PC-9 (cell line): ENCODE data around the gene IL1R2. TPM values are rescaled to one million over a fixed set of nuclear protein-coding genes. Genes with fewer than 3 reads are reported as not detected.

ENCODE experiments used
- BruUV-seq: library from RNA; stranded (reverse); fragments of 400-500 nt; replicated peaks from 2 replicates; lab custom pipeline; 2021; lab: Mats Ljungman, UMichigan
- CTCF ChIA-PET: fragments of 300-600 bp; sonication (Branson Sonifier 250); formaldehyde crosslinking; loops from one replicate; lab custom pipeline; 2022; ENCODE audit warnings: antibody characterized with exemption; lab: Charles Lee
- POLR2A ChIA-PET: fragments of 300-600 bp; sonication (Branson Sonifier 250); formaldehyde crosslinking; loops from one replicate; lab custom pipeline; 2022; ENCODE audit warnings: antibody characterized with exemption; ENCODE audit not compliant: unreplicated experiment; lab: Charles Lee
- DNase-seq, 2 experiments: peaks; one replicate each; pipeline versions ENCODE4 v3.0.0 to v3.0.0-alpha.2; 2015 to 2022; ENCODE audit warnings: mixed read lengths in 1 of 2
- H2AFZ ChIP-seq: fragments of 200-600 bp; sonication (generic); 2 replicates; pipeline ENCODE4 v1.8.1; 2017; ENCODE audit warnings: antibody characterized with exemption
- H3F3A ChIP-seq: fragments of 200-600 bp; sonication (generic); 2 replicates; pipeline ENCODE4 v1.8.1; 2017; ENCODE audit warnings: antibody characterized with exemption, mild to moderate bottlenecking, low read depth; ENCODE audit not compliant: insufficient read depth
- H3K27ac ChIP-seq: fragments of 200-600 bp; sonication (generic); 2 replicates; pipeline ENCODE4 v1.6.1; 2016; ENCODE audit warnings: mixed run types
- H3K27me3 ChIP-seq: fragments of 200-600 bp; sonication (generic); 2 replicates; pipeline ENCODE4 v1.6.1; 2016; ENCODE audit warnings: low read depth, mixed run types; ENCODE audit not compliant: insufficient read depth
- H3K36me3 ChIP-seq: fragments of 200-600 bp; sonication (generic); 2 replicates; pipeline ENCODE4 v1.6.1; 2016; ENCODE audit warnings: low read depth, mixed run types
- H3K4me1 ChIP-seq: fragments of 200-600 bp; sonication (generic); replicated peaks from 2 replicates; pipeline ENCODE4 v1.6.1; 2016; ENCODE audit warnings: mixed run types; ENCODE audit not compliant: insufficient read depth
- H3K4me2 ChIP-seq: fragments of 200-600 bp; sonication (generic); 2 replicates; pipeline ENCODE4 v1.6.1; 2017; ENCODE audit warnings: mixed run types
- H3K4me3 ChIP-seq: fragments of 200-600 bp; sonication (generic); 2 replicates; pipeline ENCODE4 v1.6.1; 2016; ENCODE audit warnings: mixed run types
- H3K79me2 ChIP-seq: fragments of 200-600 bp; sonication (generic); 2 replicates; pipeline ENCODE4 v1.6.1; 2017; ENCODE audit warnings: low read depth, mixed run types
- H3K9me2 ChIP-seq: fragments of 200-600 bp; sonication (generic); 2 replicates; pipeline ENCODE4 v1.8.1; 2017; ENCODE audit warnings: mild to moderate bottlenecking; ENCODE audit not compliant: insufficient read depth
- H3K9me3 ChIP-seq: fragments of 200-600 bp; sonication (generic); 2 replicates; pipeline ENCODE4 v1.8.1; 2016; ENCODE audit warnings: low read depth; ENCODE audit not compliant: insufficient read depth
- H4K20me1 ChIP-seq: fragments of 200-600 bp; sonication (generic); 2 replicates; pipeline ENCODE4 v1.8.1; 2017; ENCODE audit not compliant: insufficient read depth
- EZH2 ChIP-seq: fragments of 200-600 bp; sonication (generic); IDR thresholded peaks from 2 replicates; pipeline ENCODE4 v1.8.0; 2017; ENCODE audit warnings: antibody characterized with exemption, low read depth
- intact Hi-C: fragments of 100-400 bp; cut with micrococcal nuclease; formaldehyde crosslinking; loops from one replicate; pipeline ENCODE4 v1.10.0; 2022; ENCODE audit not compliant: unreplicated experiment
- total RNA-seq: library from RNA; stranded (reverse); gene quantifications from 2 replicates; pipeline ENCODE4 v1.2.3, GENCODE V29; 2021
- TF ChIP-seq, protein P1 (sequence below): fragments of 200-600 bp; sonication (generic); conservative IDR thresholded peaks from 2 replicates; pipeline ENCODE4 v1.6.1; 2017; ENCODE audit warnings: mixed run types, antibody characterized with exemption, mild to moderate bottlenecking, moderate library complexity

Gene IL1R2
- total RNA-seq, 1 experiment from 2014 or later, result 3.8 TPM

DNA sequence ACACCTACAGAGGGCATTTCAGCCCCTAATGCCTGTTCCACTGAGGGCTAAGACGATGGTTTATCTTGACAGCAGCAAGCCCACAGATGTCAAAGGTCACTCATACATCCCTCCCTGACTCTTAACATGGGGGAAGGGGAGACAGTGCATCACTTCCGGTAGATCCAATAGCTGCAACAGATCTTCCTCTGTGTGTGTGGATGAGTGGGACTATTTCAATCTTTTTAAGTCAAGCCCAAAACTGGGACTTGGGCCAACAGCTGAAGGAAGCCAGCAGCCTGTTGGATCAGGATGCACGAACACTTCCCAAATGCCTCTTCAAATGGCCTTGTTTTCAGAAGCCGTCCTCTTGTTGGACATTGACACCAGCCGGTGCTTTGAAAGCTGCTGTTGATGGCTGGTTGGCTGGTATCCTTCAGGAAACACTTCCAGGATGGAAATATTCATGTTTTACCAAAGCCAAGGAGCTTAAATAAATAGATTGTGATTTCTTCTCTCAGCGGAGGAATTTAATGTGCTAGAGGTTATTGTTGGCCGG is 59.2 kb downstream of the IL1R2 start:
- H3K4me2 ChIP-seq, result no peak overlapping the region
- BruUV-seq, result no TSS peak
- H3F3A ChIP-seq, result no peaks in the 10 kb centered on the region
- H3K27me3 ChIP-seq, result no peaks in the 10 kb centered on the region
- TF ChIP-seq, protein P1, sequence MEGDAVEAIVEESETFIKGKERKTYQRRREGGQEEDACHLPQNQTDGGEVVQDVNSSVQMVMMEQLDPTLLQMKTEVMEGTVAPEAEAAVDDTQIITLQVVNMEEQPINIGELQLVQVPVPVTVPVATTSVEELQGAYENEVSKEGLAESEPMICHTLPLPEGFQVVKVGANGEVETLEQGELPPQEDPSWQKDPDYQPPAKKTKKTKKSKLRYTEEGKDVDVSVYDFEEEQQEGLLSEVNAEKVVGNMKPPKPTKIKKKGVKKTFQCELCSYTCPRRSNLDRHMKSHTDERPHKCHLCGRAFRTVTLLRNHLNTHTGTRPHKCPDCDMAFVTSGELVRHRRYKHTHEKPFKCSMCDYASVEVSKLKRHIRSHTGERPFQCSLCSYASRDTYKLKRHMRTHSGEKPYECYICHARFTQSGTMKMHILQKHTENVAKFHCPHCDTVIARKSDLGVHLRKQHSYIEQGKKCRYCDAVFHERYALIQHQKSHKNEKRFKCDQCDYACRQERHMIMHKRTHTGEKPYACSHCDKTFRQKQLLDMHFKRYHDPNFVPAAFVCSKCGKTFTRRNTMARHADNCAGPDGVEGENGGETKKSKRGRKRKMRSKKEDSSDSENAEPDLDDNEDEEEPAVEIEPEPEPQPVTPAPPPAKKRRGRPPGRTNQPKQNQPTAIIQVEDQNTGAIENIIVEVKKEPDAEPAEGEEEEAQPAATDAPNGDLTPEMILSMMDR, result no peak
- no peak for TF ChIP-seq EZH2
- intact Hi-C loops, result no loop called here
- ChIA-PET CTCF (no interaction called here), POLR2A (interaction anchor here (0.6 kb wide), 1 partner anchor 53 kb away, joined by 3 read pairs; no protein-coding TSS in a partner anchor)
- no peak overlapping the region for H3K27ac ChIP-seq
- no peak for DNase-seq
- H3K36me3 ChIP-seq, result no peaks in the 10 kb centered on the region
- H3K9me2 ChIP-seq, result no peaks in the 10 kb centered on the region
- H3K9me3 ChIP-seq, result no peaks in the 10 kb centered on the region
- H4K20me1 ChIP-seq, result no peaks in the 10 kb centered on the region
- H3K4me3 ChIP-seq, result no peak overlapping the region
- H2AFZ ChIP-seq, result no peak overlapping the region
- H3K79me2 ChIP-seq, result no peaks in the 10 kb centered on the region
- H3K4me1 ChIP-seq, result no peaks in the 10 kb centered on the region

DNA sequence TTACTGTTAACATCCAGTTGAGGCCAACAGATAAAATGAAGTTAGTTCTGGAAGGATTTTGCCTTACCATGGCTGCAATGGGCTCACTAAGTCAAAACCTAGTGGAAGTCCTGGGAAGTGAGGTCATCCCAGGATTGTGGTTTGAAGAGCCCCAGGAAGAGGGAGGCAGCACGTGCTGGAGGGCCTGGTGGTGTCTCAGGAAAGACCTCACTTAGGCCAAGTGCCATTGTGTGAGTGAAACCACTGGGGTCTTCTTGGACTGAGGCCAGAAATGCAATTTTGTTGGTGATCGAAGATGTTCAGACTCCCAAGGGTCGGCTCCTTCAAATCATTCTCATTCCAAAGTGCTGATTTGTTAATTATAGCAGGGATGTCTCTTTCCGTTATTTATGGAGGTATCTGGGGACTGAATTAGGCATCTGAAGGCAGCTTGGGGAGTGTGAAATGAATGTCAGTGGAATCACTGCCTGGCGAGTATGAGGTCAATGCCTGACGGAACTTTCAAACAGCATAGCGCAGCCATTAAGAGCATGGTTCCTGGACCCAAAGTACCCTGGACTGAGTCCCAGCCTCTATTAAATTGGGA is 60.0 kb downstream of the IL1R2 start:
- Histone ChIP-seq H3K79me2 (no peaks in the 10 kb centered on the region), H3K9me2 (no peaks in the 10 kb centered on the region), H3K4me1 (no peaks in the 10 kb centered on the region), H3K27ac (no peak overlapping the region), H2AFZ (no peak overlapping the region), H3K9me3 (no peaks in the 10 kb centered on the region), H3K4me3 (no peak overlapping the region), H3K36me3 (no peaks in the 10 kb centered on the region), H3K27me3 (no peaks in the 10 kb centered on the region), H3F3A (no peaks in the 10 kb centered on the region), H3K4me2 (no peak overlapping the region), H4K20me1 (no peaks in the 10 kb centered on the region)
- intact Hi-C loops, result no loop called here
- ChIA-PET CTCF (no interaction called here), POLR2A (no interaction called here)
- BruUV-seq, result no TSS peak
- no peak for DNase-seq
- TF ChIP-seq, protein P1, result no peak
- TF ChIP-seq EZH2, result no peak

DNA sequence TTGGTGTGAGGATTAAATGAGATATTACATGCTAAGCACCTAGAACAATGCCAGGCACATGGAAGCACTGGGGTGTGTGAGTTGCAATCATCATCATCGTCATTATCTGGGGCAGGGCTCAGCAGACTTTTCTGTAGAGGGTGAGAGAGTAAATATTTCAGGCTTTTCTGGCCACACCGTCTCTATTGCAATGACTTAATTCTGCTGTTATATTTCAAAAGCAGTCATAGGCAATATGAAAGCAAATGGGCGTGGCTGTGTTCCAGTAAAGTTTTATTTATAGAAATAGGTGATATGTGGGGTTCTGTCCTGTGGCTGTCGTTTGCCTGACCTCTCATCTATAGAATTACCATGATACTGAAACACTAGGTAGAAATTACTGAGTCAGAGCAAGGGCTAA is 60.6 kb downstream of the IL1R2 start:
- Histone ChIP-seq H3K27ac (no peak overlapping the region), H3K9me3 (no peaks in the 10 kb centered on the region), H3K79me2 (no peaks in the 10 kb centered on the region), H3K9me2 (no peaks in the 10 kb centered on the region), H3K4me3 (no peak overlapping the region), H3K36me3 (no peaks in the 10 kb centered on the region), H3K4me1 (no peaks in the 10 kb centered on the region), H3F3A (no peaks in the 10 kb centered on the region), H2AFZ (no peak overlapping the region), H4K20me1 (no peaks in the 10 kb centered on the region), H3K4me2 (no peak overlapping the region), H3K27me3 (no peaks in the 10 kb centered on the region)
- intact Hi-C loops, result no loop called here
- no peak for DNase-seq
- no TSS peak for BruUV-seq
- TF ChIP-seq EZH2, result no peak
- TF ChIP-seq, protein P1, result no peak
- ChIA-PET POLR2A (no interaction called here), CTCF (no interaction called here)
